HPDE6-E6E7 (cell line): ENCODE measurements around the gene RGL3.
"Not testable (repeated sequence)": the region's sequence is repeated elsewhere in the genome, so short reads cannot be mapped to it uniquely, and the experiment has no call there.

Experiments
- DNase-seq: peaks from one replicate; pipeline ENCODE4 v3.0.0; 2011; ENCODE audit warnings: missing footprints; ENCODE audit errors: extremely low spot score

Gene RGL3, protein sequence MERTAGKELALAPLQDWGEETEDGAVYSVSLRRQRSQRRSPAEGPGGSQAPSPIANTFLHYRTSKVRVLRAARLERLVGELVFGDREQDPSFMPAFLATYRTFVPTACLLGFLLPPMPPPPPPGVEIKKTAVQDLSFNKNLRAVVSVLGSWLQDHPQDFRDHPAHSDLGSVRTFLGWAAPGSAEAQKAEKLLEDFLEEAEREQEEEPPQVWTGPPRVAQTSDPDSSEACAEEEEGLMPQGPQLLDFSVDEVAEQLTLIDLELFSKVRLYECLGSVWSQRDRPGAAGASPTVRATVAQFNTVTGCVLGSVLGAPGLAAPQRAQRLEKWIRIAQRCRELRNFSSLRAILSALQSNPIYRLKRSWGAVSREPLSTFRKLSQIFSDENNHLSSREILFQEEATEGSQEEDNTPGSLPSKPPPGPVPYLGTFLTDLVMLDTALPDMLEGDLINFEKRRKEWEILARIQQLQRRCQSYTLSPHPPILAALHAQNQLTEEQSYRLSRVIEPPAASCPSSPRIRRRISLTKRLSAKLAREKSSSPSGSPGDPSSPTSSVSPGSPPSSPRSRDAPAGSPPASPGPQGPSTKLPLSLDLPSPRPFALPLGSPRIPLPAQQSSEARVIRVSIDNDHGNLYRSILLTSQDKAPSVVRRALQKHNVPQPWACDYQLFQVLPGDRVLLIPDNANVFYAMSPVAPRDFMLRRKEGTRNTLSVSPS

DNA sequence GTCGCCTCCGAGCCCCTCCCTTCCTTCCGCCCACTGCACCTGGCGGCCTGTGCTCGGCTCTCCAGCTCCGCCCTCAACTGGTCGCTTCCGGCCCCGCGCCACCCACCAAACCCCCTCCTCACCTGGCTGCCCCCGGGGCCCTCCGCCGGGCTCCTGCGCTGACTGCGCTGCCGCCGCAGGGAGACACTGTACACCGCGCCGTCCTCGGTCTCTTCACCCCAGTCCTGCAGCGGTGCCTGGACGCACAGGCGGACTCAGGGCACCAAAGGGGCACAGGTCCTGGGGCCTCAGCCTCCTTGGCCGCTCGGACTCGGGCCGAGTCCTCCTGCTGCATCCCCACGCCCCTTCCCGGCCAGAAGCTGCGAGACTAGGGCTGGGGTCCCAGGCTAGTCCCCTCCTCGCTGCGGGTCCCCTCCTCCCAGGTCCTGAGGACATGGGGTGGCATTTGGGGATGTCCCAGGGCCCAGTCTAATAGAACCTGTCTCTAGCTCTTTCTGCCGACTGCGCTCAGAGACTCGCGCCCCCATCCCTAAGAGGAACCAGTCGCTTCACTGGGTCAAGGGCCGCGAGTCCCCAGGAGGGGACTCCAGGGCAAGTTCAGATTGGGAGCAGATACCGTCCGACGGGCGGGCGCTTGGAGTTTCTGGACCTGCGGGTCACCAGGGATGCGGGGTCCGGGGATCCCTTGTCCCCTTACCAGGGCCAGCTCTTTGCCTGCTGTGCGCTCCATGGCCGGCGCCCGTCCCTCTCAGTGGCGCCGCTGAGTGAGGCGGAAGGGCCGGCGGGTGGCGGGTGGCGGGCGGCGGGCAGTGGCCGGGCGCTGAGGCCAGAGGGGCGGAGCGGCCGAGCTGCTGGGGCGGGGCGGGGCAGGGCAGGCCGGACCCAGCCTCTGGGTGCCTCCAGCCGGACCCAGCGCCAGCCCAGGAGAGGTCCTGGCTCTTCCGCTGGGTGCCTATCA, at the start of gene RGL3:
TSS of gene RGL3 (minus strand) at position 766 of the 958 bp plus-strand sequence. CDS start at position 730, 36 bp downstream.
- no peak for DNase-seq

DNA sequence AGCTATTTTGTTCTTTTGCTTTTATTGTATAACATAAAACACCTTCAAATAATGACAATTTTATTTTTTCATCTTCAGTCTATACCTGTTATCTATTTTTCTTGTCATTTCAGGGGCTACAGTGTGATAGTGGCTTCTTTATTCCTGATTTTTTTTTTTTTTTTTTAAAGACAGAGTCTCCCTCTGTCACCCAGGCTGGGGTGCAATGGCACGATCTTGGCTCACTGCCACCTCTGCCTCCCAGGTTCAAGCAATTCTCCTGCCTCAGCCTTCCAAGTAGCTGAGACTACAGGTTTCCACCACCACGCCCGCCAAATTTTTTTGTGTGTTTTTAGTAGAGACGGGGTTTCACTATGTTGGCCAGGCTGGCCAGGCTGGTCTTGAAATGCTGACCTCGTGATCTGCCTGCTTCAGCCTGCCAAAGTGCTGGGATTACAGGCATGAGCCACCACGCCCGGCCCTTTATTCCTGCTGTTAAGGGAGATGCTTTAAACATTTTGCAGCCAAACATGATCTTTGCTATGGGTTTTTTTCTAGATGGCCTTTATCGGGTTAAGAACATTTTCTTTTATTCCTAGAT, 49.2 kb upstream of the RGL3 start:
- not testable (repeated sequence) for DNase-seq

DNA sequence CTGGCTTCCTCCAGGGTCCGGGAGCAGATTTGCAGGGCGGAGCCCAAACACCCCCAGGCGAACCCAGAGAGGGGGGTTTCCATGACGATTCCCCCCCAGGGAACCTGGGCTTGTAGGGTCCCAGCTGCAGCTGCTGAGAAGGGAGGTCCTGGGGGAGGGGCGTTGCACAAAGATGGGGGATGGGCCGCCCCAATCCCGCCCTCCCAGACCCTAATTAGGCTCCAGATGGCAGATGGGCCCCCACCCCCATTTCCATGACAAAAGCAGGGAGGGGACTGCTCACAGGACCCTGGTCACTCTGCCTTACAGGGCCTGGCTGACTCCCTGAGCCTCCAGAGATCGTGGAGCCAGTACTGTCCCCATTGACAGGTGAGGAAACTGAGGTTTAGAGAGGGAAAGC, 46.5 kb upstream of the RGL3 start:
- no peak for DNase-seq

DNA sequence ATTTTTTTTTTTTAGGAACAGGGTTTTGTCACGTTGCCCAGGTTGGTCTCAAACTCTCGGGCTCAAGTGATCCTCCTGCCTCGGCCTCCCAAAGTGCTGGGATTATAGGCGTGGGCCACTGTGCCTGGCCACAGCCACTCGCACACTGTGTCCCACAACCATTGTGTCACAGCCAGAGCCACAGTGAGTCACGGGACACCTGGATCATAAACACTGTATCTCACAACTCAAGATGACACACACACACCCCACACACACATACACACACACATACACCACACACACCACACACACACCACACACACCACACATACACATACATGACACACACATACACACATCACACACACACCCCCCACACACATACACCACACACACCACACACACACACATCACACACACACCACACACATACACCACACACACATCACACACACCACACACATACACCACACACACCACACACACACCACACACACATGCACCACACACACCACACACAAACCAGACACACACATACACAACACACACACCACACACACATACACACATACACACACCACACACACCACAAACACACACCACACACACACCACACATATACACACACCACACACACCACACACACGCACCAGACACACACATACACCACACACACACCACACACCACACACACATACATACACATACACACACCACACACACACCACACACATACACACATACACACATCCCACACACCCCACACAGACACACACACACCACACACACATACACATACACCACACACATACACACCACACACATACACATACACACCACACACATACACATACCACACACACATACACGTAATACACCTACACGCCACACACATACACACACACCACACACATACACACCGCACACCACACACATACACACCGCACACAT, 45.5 kb upstream of the RGL3 start:
- no peak for DNase-seq

DNA sequence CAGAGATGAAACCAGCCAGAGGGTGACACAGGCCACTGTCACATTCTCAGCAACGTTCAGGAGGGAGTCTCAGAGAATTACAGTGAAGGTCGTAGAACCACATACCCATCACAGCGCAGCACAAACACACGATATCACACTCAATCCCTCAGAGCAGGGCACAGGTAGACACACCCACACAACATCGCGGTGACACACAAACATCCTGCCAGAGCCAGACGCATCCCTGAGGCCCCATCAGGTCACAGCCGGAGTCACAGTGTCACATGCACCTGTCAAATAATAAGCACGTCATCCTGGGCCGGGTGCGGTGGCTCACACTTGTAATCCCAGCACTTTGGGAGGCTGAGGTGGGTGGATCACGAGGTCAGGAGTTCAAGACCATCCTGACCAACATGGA, 44.3 kb upstream of the RGL3 start:
- DNase-seq = no peak

DNA sequence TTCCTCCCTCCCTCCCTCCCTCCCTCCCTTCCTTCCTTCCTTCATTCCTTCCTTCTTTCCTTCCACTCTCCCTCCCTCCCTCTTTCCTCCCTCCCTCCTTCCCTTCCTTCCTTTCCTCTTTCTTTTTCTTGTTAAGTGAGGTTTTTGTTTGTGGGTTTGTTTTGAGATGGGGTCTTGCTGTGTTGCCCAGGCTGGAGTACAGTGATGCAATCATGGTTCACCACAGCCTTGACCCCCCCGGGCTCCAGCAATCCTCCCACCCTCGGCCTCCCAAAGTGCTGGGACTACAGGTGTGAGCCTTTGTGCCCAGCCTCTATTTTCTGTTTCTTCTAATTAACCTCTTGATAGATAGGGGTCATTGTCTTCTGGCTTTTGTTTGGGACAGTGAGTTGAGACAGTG, 42.3 kb upstream of the RGL3 start:
- no peak for DNase-seq

DNA sequence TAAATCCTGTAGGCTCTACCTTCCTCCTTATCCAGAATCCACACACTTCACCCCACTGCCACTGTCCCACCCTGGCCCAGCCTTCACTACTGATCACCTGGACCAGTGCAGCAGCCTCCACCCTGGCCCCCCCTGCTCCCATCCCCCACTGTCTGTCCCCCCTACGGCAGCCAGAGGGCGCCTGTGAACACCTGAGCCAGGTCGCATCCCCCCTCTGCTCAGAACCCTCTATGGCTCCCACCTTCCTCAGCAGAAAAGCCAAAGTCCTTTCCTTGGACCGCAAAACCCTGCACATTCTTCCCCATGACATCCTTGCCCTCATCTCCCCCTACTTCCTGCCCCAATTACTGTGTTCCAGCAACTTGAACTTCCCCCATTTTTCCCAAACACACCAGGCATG, 41.1 kb upstream of the RGL3 start:
- no peak for DNase-seq

DNA sequence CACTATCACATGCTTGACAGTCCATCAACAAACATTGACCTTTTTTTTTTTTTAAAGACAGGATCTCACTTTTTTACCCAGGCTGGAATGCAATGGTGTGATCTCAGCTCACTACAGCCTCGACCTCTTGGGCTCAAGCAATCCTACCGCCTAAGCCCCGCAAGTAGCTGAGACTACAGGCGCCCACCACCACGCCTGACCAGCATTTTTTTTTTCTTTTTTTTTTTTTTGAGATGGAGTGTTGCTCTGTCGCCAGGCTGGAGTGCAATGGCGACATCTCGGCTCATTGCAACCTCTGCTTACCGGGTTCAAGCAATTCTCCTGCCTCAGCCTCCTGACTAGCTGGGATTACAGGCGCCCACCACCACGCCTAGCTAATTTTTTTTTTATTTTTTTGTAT, 39.8 kb upstream of the RGL3 start:
- not testable (repeated sequence) for DNase-seq

DNA sequence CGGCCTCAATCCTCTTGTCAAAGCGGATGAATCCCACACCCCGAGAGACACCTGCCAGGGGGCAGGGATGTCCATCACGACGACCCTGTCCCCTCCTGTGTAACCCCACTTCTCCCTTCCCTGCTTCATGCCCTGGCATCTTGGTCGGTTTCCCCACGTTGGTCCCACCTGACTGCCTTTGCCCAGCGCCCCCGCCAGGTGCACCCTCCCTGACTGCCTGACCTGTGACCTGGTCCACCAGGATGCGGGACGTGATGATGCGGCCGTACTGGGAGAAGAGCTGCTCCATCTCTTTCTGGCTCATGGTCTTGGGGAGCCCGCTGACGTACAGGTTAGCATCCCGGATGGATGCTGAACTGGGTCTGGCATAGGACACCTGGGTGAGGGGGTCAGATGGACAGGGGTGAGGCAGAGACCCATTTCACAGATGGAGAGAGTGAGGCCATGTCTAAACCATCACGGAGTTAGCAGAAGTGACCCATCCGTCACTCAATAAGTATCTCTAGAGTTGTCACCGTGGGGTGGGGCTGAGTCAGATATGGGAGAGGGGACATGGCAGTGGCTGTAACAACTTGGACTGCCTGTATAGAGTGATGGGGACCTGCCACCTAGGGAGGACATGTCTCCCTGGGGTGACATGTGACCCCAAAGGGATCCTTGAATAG, 39.3 kb upstream of the RGL3 start:
- DNase-seq = no peak

DNA sequence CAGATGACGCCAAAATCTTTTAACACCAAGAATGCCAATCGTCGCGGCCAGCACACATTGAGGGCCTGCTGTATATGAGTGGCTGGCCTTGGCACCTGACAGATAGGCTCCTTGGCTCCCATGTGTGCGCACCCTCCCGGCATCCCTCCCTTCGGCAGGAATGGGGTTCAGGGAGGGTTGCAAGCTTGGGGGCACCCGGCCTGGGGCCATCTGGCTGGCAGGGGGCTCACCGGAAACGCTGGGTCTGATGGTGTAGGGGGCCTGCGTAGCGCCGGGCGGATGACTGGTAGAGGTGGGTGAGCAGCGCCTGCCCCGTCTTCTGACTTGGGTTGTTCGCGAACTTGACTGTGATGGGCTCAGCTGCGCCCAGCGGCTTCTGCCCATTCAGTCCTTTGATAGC, 38.7 kb upstream of the RGL3 start:
- no peak for DNase-seq

DNA sequence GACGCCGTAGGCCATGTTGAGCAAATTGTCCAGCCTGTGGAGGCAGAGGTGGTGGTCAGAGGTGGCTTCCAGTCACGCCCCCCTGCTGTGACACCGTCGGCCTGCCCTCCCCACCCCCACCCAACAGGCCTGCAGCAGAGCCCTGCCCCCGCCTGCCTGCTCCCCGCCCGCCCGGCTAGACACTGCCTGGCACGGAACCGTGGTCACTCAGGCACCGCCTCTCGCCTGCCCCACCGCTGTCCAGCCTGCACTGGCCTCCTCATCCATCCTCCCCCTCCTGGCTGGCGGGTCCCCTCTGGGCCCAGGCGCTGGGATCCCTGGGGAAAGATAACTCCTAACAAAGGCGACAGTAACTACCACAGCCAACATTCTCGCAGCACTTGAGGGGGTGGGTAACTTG, 38.0 kb upstream of the RGL3 start:
- DNase-seq = no peak

DNA sequence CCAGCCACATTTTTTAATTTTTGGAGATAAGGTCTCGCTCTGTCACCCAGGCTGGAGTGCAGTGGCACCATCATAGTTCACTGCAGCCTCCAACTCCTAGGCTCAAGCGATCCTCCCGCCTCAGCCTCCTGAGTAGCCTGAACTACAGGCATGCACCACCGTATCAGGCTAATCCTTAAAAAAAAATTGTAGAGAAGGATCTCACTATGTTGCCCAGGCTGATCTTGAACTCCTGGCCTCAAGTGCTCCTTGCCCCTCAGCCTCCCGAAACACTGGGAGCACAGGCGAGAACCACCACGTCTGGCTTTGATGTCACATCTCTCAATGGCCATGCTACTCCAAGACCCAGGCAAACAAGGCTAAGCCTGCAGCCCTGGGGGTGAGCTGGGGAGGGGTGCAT, 37.5 kb upstream of the RGL3 start:
- DNase-seq = no peak

DNA sequence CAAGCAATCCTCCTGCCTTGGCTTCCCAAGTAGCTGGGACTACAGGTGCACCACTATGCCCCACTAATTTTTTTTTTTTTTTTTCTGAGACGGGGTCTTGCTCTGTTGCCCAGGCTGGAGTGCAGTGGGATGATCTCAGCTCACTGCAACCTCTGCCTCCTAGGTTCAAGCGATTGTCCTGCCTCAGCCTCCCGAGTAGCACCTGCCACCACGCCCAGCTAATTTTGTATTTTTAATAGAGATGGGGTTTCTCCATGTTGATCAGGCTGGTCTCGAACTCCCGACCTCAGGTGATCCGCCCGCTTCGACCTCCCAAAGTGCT, 36.1 kb upstream of the RGL3 start:
- DNase-seq = not testable (repeated sequence)

DNA sequence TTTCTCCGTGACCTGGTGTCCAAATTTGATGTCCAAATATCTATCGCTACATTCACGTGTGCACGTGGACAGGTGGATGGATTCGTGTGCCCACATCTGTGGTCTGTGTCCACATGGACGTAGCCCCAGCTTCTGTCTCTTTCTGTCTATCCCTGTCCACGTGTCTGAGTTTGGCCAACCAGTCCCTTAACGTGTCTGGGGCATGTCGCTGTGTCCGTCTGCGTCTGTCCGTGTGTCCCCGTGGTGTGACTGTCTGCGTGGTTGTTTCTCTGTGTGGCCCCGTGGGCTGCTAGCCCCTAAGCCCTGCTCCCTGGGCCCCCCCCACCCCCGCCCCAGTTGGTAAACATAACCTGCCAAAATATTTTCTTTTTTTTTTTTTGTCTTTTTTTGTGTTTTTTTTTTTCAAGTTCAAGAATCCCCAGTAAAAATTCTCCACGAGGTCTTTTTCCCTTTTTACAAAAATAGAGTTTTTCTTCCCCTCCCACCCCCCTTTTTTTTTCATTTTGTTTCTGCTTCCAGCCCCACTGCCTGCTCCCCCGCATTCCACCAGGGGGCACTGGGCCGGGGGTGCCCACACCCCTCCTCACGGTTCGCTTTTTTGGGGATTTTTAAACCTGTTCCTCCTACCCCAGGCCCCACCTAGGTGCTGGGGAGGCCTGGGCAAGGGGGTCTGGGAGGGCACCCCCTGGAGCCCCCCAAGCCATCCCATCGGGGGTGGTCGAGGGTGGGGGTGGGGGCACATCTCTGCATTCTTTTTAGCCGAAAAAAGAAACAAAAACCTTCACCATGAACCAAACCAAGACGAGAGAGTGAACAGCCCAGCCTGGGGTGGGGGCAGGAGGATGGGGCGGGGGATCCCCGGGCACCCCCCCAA, 34.6 kb upstream of the RGL3 start:
- no peak for DNase-seq

DNA sequence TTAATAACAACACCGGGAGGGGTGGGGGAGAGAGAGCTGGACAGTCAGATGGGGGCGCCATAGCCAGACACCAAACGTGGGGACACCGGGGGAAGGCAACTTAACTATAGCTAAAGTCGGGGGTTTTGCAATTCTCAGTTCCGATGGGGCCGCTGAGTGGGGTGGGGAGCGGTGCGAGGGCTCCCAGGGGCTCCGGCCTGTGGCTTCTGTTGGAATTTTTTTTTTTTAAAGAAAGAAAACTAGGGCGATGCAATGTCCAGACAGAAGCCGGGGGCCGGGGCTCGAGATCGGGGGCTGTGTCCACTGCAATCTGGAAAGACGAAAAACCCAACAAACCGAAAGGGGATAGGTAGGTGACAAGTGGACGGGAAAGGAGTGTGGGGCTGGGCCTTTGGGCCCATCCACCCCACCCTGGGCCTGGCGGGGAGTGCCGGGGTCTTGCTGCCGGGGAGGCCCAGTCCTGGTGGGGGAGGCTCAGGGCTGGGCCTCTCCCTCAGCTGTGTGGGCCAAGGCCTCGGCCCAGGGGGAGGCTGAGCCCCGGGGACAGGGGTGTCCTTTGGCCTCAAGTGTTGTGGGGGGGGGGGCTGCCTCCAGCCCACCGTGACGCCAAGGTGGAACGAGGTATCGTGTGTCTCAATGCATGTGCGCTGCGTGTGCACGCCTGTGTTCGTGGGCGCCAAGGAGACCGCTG, 33.7 kb upstream of the RGL3 start:
- DNase-seq = no peak

DNA sequence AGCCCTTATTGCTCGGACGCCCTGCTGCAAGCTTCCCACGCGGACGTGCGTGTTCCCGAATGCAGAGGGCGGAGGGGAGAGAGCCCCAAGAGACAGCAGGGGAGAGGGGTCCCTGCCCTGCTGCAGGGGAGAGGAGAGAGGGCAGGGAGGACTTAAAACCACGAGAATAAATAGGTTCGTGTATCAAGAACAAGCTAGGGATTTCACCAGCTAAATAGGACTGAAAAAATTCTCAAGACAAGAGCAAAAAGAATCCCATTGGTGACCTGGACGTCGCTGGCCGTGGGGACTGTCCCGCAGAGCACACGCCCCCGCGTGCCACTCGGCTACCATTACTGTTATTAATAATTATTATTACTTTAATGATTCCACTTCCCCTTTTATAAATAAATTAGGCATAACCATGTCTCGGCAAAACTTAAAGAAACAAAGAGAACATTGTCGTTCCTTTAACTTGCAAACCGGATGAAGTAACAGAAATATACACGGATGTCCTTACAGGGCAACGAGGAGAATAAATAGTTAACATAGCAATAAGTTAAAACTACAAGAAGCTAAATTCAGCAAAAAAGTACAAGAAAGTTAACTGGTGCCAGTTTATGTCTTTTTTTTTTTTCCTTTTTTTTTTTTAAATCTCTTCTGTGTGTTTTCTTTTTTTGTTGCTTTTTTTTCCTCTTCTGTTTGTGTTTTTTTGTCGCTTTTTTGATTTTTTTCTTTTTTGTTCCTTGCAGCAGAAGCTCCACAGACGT, 32.9 kb upstream of the RGL3 start:
- no peak for DNase-seq

DNA sequence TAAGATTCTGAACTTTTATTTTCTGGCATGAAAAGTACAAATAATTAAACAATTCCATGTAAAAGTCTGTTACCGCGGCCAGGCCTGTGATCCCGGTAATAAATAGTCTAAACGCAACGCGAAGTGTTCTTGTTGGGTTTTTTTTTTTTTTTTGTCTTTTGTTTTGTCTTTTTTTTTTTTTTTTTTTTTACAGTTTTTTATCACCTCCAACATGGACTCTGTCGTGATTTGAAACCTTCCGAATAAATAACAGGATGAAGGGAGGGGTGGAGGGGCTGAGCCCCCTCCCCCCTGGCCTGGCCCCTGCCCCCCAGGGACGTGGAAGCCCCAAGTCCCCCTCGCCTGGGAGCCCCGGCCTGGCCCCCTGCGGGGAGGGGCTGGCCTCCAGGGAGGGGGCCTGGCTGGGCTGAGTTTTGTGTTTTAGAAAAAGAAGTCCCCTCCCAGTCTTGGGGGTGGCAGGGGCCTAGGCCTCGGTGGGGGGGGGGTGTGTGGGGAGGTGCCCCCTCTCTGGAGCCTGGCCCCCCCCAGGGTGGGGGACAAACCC, 32.3 kb upstream of the RGL3 start:
- no peak for DNase-seq
